ENCODE measurements around the gene ZGPAT.

The ZGPAT gene

DNA sequence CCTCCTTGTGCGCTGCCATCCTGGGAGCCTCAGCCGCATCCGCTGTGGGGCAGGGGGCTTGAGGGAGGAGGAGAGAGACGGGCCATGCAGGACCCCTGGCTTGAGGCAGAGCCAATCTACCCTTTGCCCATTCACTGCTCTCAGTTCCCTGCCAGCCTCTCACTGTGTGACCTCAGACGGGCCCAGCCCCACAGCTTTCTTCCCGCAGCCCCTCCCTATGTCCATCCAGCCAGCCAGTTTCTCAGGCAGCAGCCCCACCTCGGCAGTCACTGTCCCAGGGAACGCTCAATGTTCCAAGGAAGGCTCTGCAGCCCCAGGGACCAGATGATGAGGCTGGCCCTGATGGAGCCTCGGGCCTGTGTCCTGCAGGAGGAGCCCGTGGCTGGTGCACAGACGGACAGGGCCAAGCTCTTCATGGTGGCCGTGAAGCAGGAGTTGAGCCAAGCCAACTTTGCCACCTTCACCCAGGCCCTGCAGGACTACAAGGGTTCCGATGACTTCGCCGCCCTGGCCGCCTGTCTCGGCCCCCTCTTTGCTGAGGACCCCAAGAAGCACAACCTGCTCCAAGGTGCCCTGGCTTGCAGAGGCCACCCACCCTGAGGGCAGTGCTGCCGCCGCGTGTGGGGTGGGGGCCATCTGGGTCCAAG is 15.3 kb upstream of the ZGPAT start:
- no peak for DNase-seq (ENCODE audit: low read depth, low spot score)

DNA sequence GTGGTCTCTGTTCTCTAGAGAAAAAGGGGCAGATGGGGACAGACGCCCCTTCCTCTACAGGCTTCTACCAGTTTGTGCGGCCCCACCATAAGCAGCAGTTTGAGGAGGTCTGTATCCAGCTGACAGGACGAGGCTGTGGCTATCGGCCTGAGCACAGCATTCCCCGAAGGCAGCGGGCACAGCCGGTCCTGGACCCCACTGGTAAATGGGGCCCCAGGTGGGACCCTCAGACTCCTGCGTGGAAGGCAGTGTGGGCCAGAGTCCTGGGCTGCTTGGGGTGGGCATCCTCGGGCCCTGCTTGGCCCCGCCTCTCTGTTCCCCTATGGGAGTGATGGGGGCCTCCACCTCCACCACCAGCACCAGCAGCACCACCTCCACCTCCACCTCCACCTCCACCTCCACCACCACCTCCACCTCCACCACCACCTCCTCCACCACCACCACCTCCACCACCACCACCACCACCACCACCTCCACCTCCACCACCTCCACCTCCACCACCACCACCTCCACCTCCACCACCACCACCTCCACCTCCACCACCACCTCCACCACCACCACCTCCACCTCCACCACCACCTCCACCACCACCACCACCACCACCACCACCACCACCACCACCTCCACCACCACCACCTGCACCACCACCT is 14.6 kb upstream of the ZGPAT start:
- DNase-seq (ENCODE audit: low read depth, low spot score), result no peak

DNA sequence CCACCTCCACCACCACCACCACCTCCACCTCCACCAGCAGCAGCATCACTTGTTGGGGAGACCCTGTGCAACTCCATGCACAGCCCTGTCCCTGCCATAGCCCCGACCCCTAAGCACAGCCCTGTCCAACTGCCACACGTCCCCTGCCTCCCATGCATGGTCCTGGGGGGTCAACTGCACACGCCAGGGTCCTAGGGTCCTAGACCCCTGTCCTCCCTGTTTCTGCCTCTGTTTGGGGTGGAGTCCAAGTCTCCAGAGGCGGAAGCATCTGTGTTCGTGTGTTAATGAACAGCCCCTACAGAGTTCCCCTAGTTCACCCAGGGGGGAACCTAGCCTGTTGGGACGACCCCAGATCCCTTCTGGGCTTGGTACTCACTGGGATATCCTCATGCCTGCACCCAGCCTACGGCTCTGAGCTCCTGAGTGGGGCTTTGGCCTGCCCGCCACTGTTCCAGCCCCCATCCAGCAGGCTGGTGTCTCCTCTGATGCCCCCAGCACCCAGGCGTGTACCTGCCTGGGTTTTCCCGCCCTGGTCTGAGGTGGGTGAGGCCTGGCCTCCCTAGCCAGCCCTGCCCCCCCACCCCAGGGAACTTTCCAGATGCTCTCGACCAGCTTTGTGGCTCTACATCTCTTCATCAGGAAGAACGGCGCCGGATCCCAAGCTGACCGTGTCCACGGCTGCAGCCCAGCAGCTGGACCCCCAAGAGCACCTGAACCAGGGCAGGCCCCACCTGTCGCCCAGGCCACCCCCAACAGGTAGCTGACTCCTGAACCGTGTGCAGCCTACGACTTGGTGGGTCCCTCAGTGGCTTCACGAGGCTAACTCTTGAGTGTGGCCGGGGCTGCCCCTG is 13.9 kb upstream of the ZGPAT start:
- DNase-seq (ENCODE audit: low read depth, low spot score), result no peak

GRCh38 chr20:63694584-63695423 is 13.0 kb upstream of the ZGPAT start:
- no peak for DNase-seq (ENCODE audit: low read depth, low spot score)

DNA sequence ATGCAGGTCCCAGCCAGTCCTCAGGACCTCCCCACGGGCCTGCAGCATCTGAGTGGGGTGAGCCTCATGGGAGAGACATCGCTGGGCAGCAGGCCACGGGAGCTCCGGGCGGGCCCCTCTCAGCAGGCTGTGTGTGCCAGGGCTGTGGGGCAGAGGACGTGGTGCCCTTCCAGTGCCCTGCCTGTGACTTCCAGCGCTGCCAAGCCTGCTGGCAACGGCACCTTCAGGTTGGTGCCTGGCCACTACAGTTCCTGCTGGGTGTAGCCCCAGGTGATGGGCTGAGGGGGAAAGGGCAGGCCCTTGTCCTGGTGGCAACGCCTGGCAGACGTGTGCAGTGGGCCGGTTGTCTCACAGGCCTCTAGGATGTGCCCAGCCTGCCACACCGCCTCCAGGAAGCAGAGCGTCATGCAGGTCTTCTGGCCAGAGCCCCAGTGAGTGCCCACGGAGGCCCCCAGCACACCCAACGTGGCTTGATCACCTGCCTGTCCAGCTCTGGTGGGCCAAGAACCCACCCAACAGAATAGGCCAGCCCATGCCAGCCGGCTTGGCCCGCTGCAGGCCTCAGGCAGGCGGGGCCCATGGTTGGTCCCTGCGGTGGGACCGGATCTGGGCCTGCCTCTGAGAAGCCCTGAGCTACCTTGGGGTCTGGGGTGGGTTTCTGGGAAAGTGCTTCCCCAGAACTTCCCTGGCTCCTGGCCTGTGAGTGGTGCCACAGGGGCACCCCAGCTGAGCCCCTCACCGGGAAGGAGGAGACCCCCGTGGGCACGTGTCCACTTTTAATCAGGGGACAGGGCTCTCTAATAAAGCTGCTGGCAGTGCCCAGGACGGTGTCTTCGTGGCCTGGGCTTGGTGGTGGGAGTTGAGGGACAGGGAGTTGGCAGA is 12.2 kb upstream of the ZGPAT start:
- DNase-seq (ENCODE audit: low read depth, low spot score), result no peak

- peak; percentile 73 for DNase-seq (ENCODE audit: low read depth, low spot score)
These were observed 11.6 kb upstream of the ZGPAT start for GRCh38 chr20:63696306-63696627.

DNA sequence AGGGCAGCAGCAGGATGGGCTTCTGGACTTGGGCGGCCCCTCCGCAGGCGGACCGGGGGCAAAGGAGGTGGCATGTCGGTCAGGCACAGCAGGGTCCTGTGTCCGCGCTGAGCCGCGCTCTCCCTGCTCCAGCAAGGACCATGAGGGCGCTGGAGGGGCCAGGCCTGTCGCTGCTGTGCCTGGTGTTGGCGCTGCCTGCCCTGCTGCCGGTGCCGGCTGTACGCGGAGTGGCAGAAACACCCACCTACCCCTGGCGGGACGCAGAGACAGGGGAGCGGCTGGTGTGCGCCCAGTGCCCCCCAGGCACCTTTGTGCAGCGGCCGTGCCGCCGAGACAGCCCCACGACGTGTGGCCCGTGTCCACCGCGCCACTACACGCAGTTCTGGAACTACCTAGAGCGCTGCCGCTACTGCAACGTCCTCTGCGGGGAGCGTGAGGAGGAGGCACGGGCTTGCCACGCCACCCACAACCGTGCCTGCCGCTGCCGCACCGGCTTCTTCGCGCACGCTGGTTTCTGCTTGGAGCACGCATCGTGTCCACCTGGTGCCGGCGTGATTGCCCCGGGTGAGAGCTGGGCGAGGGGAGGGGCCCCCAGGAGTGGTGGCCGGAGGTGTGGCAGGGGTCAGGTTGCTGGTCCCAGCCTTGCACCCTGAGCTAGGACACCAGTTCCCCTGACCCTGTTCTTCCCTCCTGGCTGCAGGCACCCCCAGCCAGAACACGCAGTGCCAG is 11.0 kb upstream of the ZGPAT start, which contains the start of gene TNFRSF6B:
Gene TNFRSF6B (plus strand): TSS at position 25 of the 729 bp plus-strand sequence. CDS start 116 bp downstream, at position 141.
- peak; percentile 41 for DNase-seq (ENCODE audit: low read depth, low spot score)

DNA sequence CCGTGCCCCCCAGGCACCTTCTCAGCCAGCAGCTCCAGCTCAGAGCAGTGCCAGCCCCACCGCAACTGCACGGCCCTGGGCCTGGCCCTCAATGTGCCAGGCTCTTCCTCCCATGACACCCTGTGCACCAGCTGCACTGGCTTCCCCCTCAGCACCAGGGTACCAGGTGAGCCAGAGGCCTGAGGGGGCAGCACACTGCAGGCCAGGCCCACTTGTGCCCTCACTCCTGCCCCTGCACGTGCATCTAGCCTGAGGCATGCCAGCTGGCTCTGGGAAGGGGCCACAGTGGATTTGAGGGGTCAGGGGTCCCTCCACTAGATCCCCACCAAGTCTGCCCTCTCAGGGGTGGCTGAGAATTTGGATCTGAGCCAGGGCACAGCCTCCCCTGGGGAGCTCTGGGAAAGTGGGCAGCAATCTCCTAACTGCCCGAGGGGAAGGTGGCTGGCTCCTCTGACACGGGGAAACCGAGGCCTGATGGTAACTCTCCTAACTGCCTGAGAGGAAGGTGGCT is 10.4 kb upstream of the ZGPAT start:
- DNase-seq (ENCODE audit: low read depth, low spot score), result peak; percentile 39

DNA sequence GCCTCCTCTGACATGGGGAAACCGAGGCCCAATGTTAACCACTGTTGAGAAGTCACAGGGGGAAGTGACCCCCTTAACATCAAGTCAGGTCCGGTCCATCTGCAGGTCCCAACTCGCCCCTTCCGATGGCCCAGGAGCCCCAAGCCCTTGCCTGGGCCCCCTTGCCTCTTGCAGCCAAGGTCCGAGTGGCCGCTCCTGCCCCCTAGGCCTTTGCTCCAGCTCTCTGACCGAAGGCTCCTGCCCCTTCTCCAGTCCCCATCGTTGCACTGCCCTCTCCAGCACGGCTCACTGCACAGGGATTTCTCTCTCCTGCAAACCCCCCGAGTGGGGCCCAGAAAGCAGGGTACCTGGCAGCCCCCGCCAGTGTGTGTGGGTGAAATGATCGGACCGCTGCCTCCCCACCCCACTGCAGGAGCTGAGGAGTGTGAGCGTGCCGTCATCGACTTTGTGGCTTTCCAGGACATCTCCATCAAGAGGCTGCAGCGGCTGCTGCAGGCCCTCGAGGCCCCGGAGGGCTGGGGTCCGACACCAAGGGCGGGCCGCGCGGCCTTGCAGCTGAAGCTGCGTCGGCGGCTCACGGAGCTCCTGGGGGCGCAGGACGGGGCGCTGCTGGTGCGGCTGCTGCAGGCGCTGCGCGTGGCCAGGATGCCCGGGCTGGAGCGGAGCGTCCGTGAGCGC is 9.8 kb upstream of the ZGPAT start:
- DNase-seq (ENCODE audit: low read depth, low spot score), result no peak

DNA sequence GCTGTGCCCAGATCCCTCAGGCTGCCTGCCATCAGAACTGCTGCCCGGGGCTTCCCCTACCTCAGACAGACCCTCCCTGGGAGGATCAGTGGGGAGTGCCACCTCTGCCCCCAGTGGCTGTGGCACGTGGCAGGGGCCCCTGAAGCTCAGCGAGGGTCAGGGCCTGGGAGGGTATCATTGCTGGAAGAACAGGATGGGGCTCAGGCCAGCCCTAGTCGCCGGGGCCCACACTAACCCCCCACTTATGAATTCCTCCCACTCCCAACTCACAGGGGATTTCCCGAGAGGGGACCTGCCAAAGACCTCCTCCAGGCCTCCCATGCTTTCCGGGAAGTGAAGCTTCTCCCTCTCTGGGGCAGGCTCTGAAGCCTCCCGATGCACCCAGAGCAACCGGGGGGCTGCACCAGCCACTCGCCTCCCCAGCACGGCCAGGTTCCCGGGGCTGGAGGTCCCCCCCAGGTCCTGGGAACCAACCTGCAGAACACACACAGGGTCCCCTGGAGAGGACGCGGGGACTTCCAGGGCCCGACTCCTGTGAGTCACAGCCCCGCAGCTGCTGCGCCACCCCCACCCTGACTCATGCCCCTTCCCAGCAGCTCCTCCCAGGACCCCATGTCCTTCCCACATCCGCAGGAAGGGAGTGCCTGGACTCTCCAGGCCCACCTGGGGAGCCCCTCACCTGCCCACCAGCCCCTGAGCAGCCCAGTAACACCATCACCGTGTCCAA is 8.9 kb upstream of the ZGPAT start:
- peak; percentile 95 for DNase-seq (ENCODE audit: low read depth, low spot score)

DNA sequence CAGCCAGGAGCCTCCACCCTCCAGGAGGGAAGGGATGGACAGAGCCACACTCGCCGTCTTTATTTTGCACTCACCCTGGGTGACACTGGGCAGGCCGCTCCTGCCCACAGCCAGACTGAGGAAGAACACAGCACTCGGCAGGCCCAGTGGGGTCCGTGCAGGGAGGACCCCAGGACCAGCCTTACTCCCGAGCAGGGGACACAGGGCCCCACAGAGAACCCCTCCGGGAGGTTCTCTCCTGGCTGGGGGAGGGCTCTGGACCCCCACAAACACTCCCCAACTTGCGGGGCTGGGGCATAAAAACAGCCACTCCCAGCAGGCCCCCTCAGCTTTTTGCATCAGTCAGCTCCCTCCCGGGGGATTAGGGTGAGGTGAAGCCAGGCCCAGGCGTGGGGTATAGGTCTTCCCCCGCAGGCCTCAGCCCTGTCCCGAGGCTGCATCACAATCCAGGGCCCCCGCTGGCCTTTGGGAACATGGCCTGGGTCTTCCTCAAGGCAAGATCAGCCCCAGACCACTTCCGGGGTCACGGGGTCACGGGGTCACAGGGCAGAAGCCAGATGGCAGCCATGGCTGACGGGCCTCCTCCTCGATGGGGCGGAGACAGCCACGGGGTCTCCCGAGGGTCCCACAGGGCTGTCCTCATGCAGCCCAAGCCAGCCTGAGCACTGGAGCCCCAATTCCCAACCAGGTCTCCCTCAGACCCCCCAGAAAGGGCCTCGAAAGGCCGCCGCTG is 8.2 kb upstream of the ZGPAT start:
- no peak for DNase-seq (ENCODE audit: low read depth, low spot score)

GRCh38 chr20:63700199-63701050 is 7.4 kb upstream of the ZGPAT start:
- no peak for DNase-seq (ENCODE audit: low read depth, low spot score)

- DNase-seq (ENCODE audit: low read depth, low spot score), result no peak
These were observed 6.8 kb upstream of the ZGPAT start for GRCh38 chr20:63701051-63701328.

GRCh38 chr20:63701329-63702035 is 6.4 kb upstream of the ZGPAT start:
- peak; percentile 2 for DNase-seq (ENCODE audit: low read depth, low spot score)

GRCh38 chr20:63702036-63702665 is 5.7 kb upstream of the ZGPAT start:
- DNase-seq (ENCODE audit: low read depth, low spot score), result peak; percentile 1
